ENCODE data around the gene UST. TPM values are rescaled to one million over a fixed set of nuclear protein-coding genes. Genes with fewer than 3 reads are reported as not detected.

UST gene
- total RNA-seq, 2 experiments from 2014 or later, result 1.9 to 3.7 TPM

- Histone ChIP-seq H3K9me3 (ENCODE audit: control insufficient read depth in 1 of 2, insufficient read depth in 1 of 2, low read length in 2 of 2) (no peaks in the 10 kb centered on the region), H3K36me3 (ENCODE audit: insufficient read depth, low read length) (no peaks in the 10 kb centered on the region), H3K4me3 (ENCODE audit: low read length) (no peak overlapping the region), H3K27me3 (ENCODE audit: control insufficient read depth in 1 of 2, insufficient read depth in 2 of 2, low read length in 2 of 2) (no peaks in the 10 kb centered on the region), H3K27ac (ENCODE audit: low read depth in 1 of 2, low read length in 2 of 2) (no peak overlapping the region), H3K4me1 (ENCODE audit: insufficient read depth, low read length) (no peaks in the 10 kb centered on the region)
- H3K27me3 Mint-ChIP-seq, result no peaks in the 10 kb centered on the region
- H3K4me1 Mint-ChIP-seq (ENCODE audit: low read depth), result no peaks in the 10 kb centered on the region
- CTCF ChIA-PET, result no interaction called here
- no peak for DNase-seq
- intact Hi-C loops (cut with DNase I, micrococcal nuclease), result no loop called here
- POLR2A ChIA-PET, result no interaction called here
- no peaks in the 10 kb centered on the region for H3K36me3 Mint-ChIP-seq (ENCODE audit: low read depth)
- no peak overlapping the region for H3K4me3 Mint-ChIP-seq
- no peak for ATAC-seq (ENCODE audit: poor library complexity)
- H3K9me3 Mint-ChIP-seq, result no peaks in the 10 kb centered on the region
- TF ChIP-seq, protein P1, sequence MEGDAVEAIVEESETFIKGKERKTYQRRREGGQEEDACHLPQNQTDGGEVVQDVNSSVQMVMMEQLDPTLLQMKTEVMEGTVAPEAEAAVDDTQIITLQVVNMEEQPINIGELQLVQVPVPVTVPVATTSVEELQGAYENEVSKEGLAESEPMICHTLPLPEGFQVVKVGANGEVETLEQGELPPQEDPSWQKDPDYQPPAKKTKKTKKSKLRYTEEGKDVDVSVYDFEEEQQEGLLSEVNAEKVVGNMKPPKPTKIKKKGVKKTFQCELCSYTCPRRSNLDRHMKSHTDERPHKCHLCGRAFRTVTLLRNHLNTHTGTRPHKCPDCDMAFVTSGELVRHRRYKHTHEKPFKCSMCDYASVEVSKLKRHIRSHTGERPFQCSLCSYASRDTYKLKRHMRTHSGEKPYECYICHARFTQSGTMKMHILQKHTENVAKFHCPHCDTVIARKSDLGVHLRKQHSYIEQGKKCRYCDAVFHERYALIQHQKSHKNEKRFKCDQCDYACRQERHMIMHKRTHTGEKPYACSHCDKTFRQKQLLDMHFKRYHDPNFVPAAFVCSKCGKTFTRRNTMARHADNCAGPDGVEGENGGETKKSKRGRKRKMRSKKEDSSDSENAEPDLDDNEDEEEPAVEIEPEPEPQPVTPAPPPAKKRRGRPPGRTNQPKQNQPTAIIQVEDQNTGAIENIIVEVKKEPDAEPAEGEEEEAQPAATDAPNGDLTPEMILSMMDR (IDR thresholded peaks at IDR 0.05), result no peak
- no peak overlapping the region for H3K27ac Mint-ChIP-seq
Observed at GRCh38 chr6:148932731-148933130, 185.9 kb downstream of the UST start.

GRCh38 chr6:148934539-148934938, 187.7 kb downstream of the UST start:
- no peak overlapping the region for H3K4me3 Mint-ChIP-seq
- POLR2A ChIA-PET, result no interaction called here
- Histone ChIP-seq H3K27ac (ENCODE audit: low read depth in 1 of 2, low read length in 2 of 2) (no peak overlapping the region), H3K4me1 (ENCODE audit: insufficient read depth, low read length) (no peaks in the 10 kb centered on the region), H3K27me3 (ENCODE audit: control insufficient read depth in 1 of 2, insufficient read depth in 2 of 2, low read length in 2 of 2) (no peaks in the 10 kb centered on the region), H3K4me3 (ENCODE audit: low read length) (no peak overlapping the region), H3K36me3 (ENCODE audit: insufficient read depth, low read length) (no peaks in the 10 kb centered on the region), H3K9me3 (ENCODE audit: control insufficient read depth in 1 of 2, insufficient read depth in 1 of 2, low read length in 2 of 2) (no peaks in the 10 kb centered on the region)
- H3K27ac Mint-ChIP-seq, result no peak overlapping the region
- H3K36me3 Mint-ChIP-seq (ENCODE audit: low read depth), result no peaks in the 10 kb centered on the region
- TF ChIP-seq, protein P1 (IDR thresholded peaks at IDR 0.05), result no peak
- DNase-seq (no peak), ATAC-seq (ENCODE audit: poor library complexity) (no peak)
- H3K9me3 Mint-ChIP-seq, result no peaks in the 10 kb centered on the region
- no peaks in the 10 kb centered on the region for H3K27me3 Mint-ChIP-seq
- CTCF ChIA-PET, result no interaction called here
- H3K4me1 Mint-ChIP-seq (ENCODE audit: low read depth), result no peaks in the 10 kb centered on the region
- intact Hi-C loops (cut with DNase I, micrococcal nuclease), result no loop called here

DNA sequence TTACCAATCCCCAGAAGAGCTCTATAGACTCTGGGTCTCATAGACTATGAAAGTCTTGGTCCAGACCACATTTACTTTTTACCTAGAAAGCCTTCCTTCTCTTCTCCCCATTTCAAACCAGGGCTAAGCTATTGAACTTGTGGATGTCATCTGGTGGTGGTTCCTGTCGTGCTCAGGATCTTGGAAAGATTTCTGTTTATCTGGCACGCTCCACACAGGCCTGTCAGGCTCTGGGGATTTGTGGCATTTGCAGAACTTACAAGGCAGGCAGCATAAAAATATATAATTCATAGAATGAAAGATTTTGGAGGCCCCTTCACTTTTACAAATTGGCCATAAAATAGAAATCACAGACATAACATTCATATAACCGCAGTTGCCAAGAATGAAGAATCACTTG, 188.1 kb downstream of the UST start:
- no peaks in the 10 kb centered on the region for H3K27me3 ChIP-seq (ENCODE audit: control insufficient read depth in 1 of 2, insufficient read depth in 2 of 2, low read length in 2 of 2)
- H3K9me3 Mint-ChIP-seq, result no peaks in the 10 kb centered on the region
- H3K27ac ChIP-seq (ENCODE audit: low read depth in 1 of 2, low read length in 2 of 2), result no peak overlapping the region
- TF ChIP-seq, protein P1 (IDR thresholded peaks at IDR 0.05), result no peak
- intact Hi-C loops (cut with DNase I, micrococcal nuclease), result no loop called here
- H3K9me3 ChIP-seq (ENCODE audit: control insufficient read depth in 1 of 2, insufficient read depth in 1 of 2, low read length in 2 of 2), result no peaks in the 10 kb centered on the region
- POLR2A ChIA-PET, result no interaction called here
- H3K27me3 Mint-ChIP-seq, result no peaks in the 10 kb centered on the region
- H3K4me3 Mint-ChIP-seq, result no peak overlapping the region
- no peaks in the 10 kb centered on the region for H3K36me3 Mint-ChIP-seq (ENCODE audit: low read depth)
- H3K4me1 Mint-ChIP-seq (ENCODE audit: low read depth), result no peaks in the 10 kb centered on the region
- ATAC-seq (ENCODE audit: poor library complexity) (no peak), DNase-seq (no peak)
- CTCF ChIA-PET, result no interaction called here
- no peak overlapping the region for H3K4me3 ChIP-seq (ENCODE audit: low read length)
- H3K36me3 ChIP-seq (ENCODE audit: insufficient read depth, low read length), result no peaks in the 10 kb centered on the region
- no peaks in the 10 kb centered on the region for H3K4me1 ChIP-seq (ENCODE audit: insufficient read depth, low read length)
- H3K27ac Mint-ChIP-seq, result no peak overlapping the region

Data from CD4-positive, alpha-beta T cell (primary cell).